B cell (primary cell): Measurements from ENCODE around the gene KANK2. TPM values are rescaled to one million over a fixed set of nuclear protein-coding genes. Genes with fewer than 3 reads are reported as not detected.

ENCODE experiments used
- ATAC-seq: fragments of 200-7000 bp; cut with Tn5 transposase; one replicate; pipeline ENCODE4 v1.10.0; 2021; ENCODE audit warnings: low read depth, mild to moderate bottlenecking, moderate number of reproducible peaks, moderate library complexity
- CTCF ChIA-PET: fragments of 350-600 bp; sonication (Branson Sonifier 250); formaldehyde crosslinking; loops from one replicate; lab custom pipeline; 2021; ENCODE audit warnings: antibody characterized with exemption, inconsistent platforms; lab: Charles Lee
- POLR2A ChIA-PET: fragments of 350-600 bp; sonication (Branson Sonifier 250); formaldehyde crosslinking; loops from one replicate; lab custom pipeline; 2021; ENCODE audit warnings: antibody characterized with exemption; lab: Charles Lee
- DNase-seq: peaks from one replicate; pipeline ENCODE4 v3.0.0; 2013
- H2AFZ ChIP-seq: 2 replicates; pipeline ENCODE4 v1.6.1; 2012; ENCODE audit warnings: mild to moderate bottlenecking, low read depth, low read length; ENCODE audit not compliant: insufficient read depth, poor library complexity, severe bottlenecking
- H3K27ac ChIP-seq, 2 donors: 1 replicate in 1 of 2; 2 replicates in 1 of 2; pipeline ENCODE4 v1.5.1; 2012 to 2013; ENCODE audit warnings: low read length in 2 of 2, mild to moderate bottlenecking in 2 of 2, moderate library complexity in 1 of 2
- H3K27me3 ChIP-seq, 4 experiments: fragments of 200-600 bp in 1 of 4; sonication (generic) in 1 of 4; replicated peaks in 1 of 4; 1 replicate in 2 of 4; 2 replicates in 2 of 4; pipeline versions ENCODE4 v1.6.1 to v1.7.0; 2013 to 2016; ENCODE audit warnings: low read length in 3 of 4, mild to moderate bottlenecking in 2 of 4, mixed read lengths in 1 of 4, moderate library complexity in 1 of 4; ENCODE audit not compliant: insufficient read depth in 4 of 4, control insufficient read depth in 3 of 4; ENCODE audit errors: control extremely low read depth in 1 of 4
- H3K36me3 ChIP-seq, 2 experiments: replicated peaks in 1 of 2; 1 replicate in 1 of 2; 2 replicates in 1 of 2; pipeline versions ENCODE4 v1.6.1 to v1.7.1; 2013; ENCODE audit warnings: low read length in 1 of 2; ENCODE audit not compliant: insufficient read depth in 2 of 2, control insufficient read depth in 1 of 2; ENCODE audit errors: control extremely low read depth in 1 of 2, extremely low read depth in 1 of 2
- H3K4me1 ChIP-seq, 2 donors: fragments of 200-600 bp in 1 of 2; sonication (generic) in 1 of 2; 1 replicate in 1 of 2; 2 replicates in 1 of 2; pipeline versions ENCODE4 v1.5.1 to v1.6.1; 2013 to 2017; ENCODE audit warnings: low read length in 2 of 2; ENCODE audit not compliant: control insufficient read depth in 2 of 2, insufficient read depth in 2 of 2
- H3K4me2 ChIP-seq: replicated peaks from 2 replicates; pipeline ENCODE3; 2012; ENCODE audit warnings: mild to moderate bottlenecking, low read depth, low read length; ENCODE audit not compliant: poor library complexity, severe bottlenecking
- H3K4me3 ChIP-seq, 5 experiments: fragments of 200-600 bp in 1 of 5; sonication (generic) in 1 of 5; 1 replicate in 3 of 5; 2 replicates in 2 of 5; pipeline versions ENCODE4 v1.5.1 to v1.7.0; 2011 to 2016; ENCODE audit warnings: low read length in 4 of 5, mild to moderate bottlenecking in 4 of 5, low read depth in 2 of 5, control low read depth in 1 of 5, moderate library complexity in 1 of 5; ENCODE audit not compliant: insufficient read depth in 1 of 5; ENCODE audit errors: control extremely low read depth in 1 of 5, extremely low read depth in 1 of 5
- H3K79me2 ChIP-seq: fragments of 200-600 bp; sonication (generic); one replicate; pipeline ENCODE4 v1.6.0; 2016; ENCODE audit warnings: low read length; ENCODE audit not compliant: control insufficient read depth, insufficient read depth
- H3K9ac ChIP-seq: fragments of 200-600 bp; sonication (generic); 2 replicates; pipeline ENCODE4 v1.6.1; 2017; ENCODE audit warnings: mild to moderate bottlenecking, low read length, moderate library complexity
- H3K9me3 ChIP-seq, 3 donors: one replicate each; pipeline versions ENCODE4 v1.6.1 to v1.7.1; 2013; ENCODE audit warnings: low read length in 2 of 3; ENCODE audit not compliant: control insufficient read depth in 2 of 3, insufficient read depth in 1 of 3; ENCODE audit errors: control extremely low read depth in 1 of 3
- H4K20me1 ChIP-seq: 2 replicates; pipeline ENCODE4 v1.6.0; 2012; ENCODE audit warnings: mild to moderate bottlenecking, low read length; ENCODE audit not compliant: insufficient read depth, control insufficient read depth, poor library complexity, severe bottlenecking
- H3K27ac Mint-ChIP-seq: one replicate; pipeline ENCODE4 v1.8.0; 2021; ENCODE audit warnings: mixed read lengths
- H3K27me3 Mint-ChIP-seq: one replicate; pipeline ENCODE4 v1.8.0; 2021; ENCODE audit warnings: mixed read lengths
- H3K4me1 Mint-ChIP-seq: one replicate; pipeline ENCODE4 v1.8.0; 2021; ENCODE audit warnings: mixed read lengths
- H3K4me3 Mint-ChIP-seq: one replicate; pipeline ENCODE4 v1.8.0; 2021; ENCODE audit warnings: mixed read lengths
- H3K9me3 Mint-ChIP-seq: one replicate; pipeline ENCODE4 v1.8.0; 2022; ENCODE audit warnings: mixed read lengths; ENCODE audit not compliant: insufficient read depth
- CTCF ChIP-seq: fragments of 200-600 bp; IDR thresholded peaks from one replicate; pipeline ENCODE4 v1.8.0; 2022; ENCODE audit warnings: antibody characterized with exemption, mild to moderate bottlenecking
- EZH2 ChIP-seq: IDR thresholded peaks from 2 replicates; pipeline ENCODE4 v1.6.1; 2012; ENCODE audit warnings: borderline replicate concordance, low read depth, mild to moderate bottlenecking, moderate library complexity, low read length; ENCODE audit not compliant: insufficient read depth, poor library complexity, severe bottlenecking
- WGBS: methylation state at CpG from one replicate; pipeline ENCODE4 v1.1.5; 2013; ENCODE audit warnings: missing lambda C conversion rate; ENCODE audit not compliant: insufficient coverage; 5-methylcytosine and 5-hydroxymethylcytosine counted together
- intact Hi-C: fragments of 100-400 bp; cut with micrococcal nuclease; formaldehyde crosslinking; loops from one replicate; pipeline ENCODE4 v1.10.0; 2022
- polyA plus RNA-seq: library from polyadenylated mRNA; depleted of rRNA; stranded (reverse); fragments of >200 nt; gene quantifications from 2 replicates; pipeline ENCODE4 v1.2.3, GENCODE V29; 2012
- total RNA-seq, 2 donors: library from RNA; stranded (reverse); fragments of 120-200 nt in 1 of 2; gene quantifications; 1 replicate in 1 of 2; 2 replicates in 1 of 2; pipeline versions ENCODE4 v1.2.3 to v1.2.4, GENCODE V29; 2013 to 2022

KANK2 gene
- total and polyA plus RNA-seq, 2 donors (not counting 1 experiment from before 2014, with no cell fraction given) = 0.54 to 18.9 TPM

- Histone ChIP-seq H3K27me3 (no peaks in the 10 kb centered on the region), H3K4me2 (no peak overlapping the region), H3K79me2 (no peaks in the 10 kb centered on the region), H4K20me1 (no peaks in the 10 kb centered on the region), H3K4me3 (no peak overlapping the region), H3K4me1 (no peaks in the 10 kb centered on the region), H3K9ac (no peak overlapping the region), H3K27ac (no peak overlapping the region), H3K9me3 (peaks cover 0 to 21% (median 11%) of the 10 kb centered on the region in 3 donors), H2AFZ (no peak overlapping the region), H3K36me3 (no peaks in the 10 kb centered on the region)
- DNase-seq = no peak
- WGBS = no CpG with 5 or more reads among the region's 3 CpGs
- Mint-ChIP-seq H3K27ac (no peak overlapping the region), H3K4me1 (no peaks in the 10 kb centered on the region), H3K4me3 (no peak overlapping the region), H3K9me3 (peaks cover 8% of the 10 kb centered on the region), H3K27me3 (no peaks in the 10 kb centered on the region)
- ChIA-PET CTCF (interaction anchor here (0.7 to 1.0 kb wide), 2 partner anchors 9 to 12 kb away, joined by 3 to 4 read pairs; no protein-coding TSS in a partner anchor), POLR2A (no interaction called here)
- intact Hi-C loops = no loop called here
- ATAC-seq = no peak
- TF ChIP-seq EZH2 (no peak), CTCF (no peak)
Observed at GRCh38 chr19:11225815-11226214, 28.5 kb upstream of the KANK2 start.

- no peak overlapping the region for H3K4me2 ChIP-seq
- H3K79me2 ChIP-seq = no peaks in the 10 kb centered on the region
- H3K27ac ChIP-seq = no peak overlapping the region
- no peaks in the 10 kb centered on the region for H3K27me3 ChIP-seq
- DNase-seq = no peak
- no peak overlapping the region for H3K9ac ChIP-seq
- H3K4me3 ChIP-seq = no peak overlapping the region
- Mint-ChIP-seq H3K27me3 (peaks cover 4% of the 10 kb centered on the region), H3K4me3 (no peak overlapping the region), H3K4me1 (no peaks in the 10 kb centered on the region), H3K27ac (no peak overlapping the region), H3K9me3 (peaks cover 12% of the 10 kb centered on the region)
- intact Hi-C loops = no loop called here
- CTCF ChIA-PET = interaction anchor here (1.0 kb wide), 1 partner anchor 12 kb away, joined by 3 read pairs; no protein-coding TSS in a partner anchor
- no peaks in the 10 kb centered on the region for H3K36me3 ChIP-seq
- WGBS = 100% methylated on average over 3 of the region's 5 CpGs
- H4K20me1 ChIP-seq = no peaks in the 10 kb centered on the region
- POLR2A ChIA-PET = no interaction called here
- no peak for ATAC-seq
- peaks cover 2 to 23% (median 11%) of the 10 kb centered on the region in 3 donors for H3K9me3 ChIP-seq
- TF ChIP-seq CTCF (no peak), EZH2 (no peak)
- no peak overlapping the region for H2AFZ ChIP-seq
- no peaks in the 10 kb centered on the region for H3K4me1 ChIP-seq
Observed at GRCh38 chr19:11225172-11225571, 27.8 kb upstream of the KANK2 start.
